ENCODE results near the gene CLASP2. TPM values are rescaled to one million over a fixed set of nuclear protein-coding genes. Genes with fewer than 3 reads are reported as not detected.

Gene CLASP2
- total and polyA plus RNA-seq, 2 of the 4 experiments (the other 2 are of a cell fraction) = 11.9 to 49.1 TPM

DNA sequence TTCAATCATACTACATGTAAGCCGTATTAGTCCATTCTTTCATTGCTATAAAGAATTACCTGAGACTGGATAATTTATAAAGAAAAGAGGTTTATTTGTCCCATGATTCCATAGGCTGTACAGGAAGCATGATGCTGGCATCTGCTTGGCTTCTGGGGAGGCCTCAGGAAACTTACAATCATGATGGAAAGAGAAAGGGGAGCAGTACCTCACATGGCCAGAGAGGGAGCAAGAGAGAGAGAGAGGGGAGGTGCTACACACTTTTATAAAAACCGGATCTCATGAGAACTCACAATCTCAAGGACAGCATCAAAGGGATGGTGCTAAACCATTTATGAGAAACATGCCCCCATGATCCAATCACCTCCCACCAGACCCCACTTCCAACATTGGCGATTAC lies 14.3 kb upstream of the CLASP2 start:
- Histone ChIP-seq H3K4me1 (ENCODE audit: control insufficient read depth, insufficient read depth, low read length) (no peaks in the 10 kb centered on the region), H3K9me1 (ENCODE audit: insufficient read depth, low read length) (no peaks in the 10 kb centered on the region; the same call in 1 of the 2 replicates), H2AK5ac (ENCODE audit: low read depth, low read length) (no peak overlapping the region), H3K4me3 (ENCODE audit: insufficient read depth, low read depth, low read length) (no peak overlapping the region), H2BK5ac (ENCODE audit: low read depth, low read length, poor library complexity, severe bottlenecking) (no peak overlapping the region), H3K14ac (replicated peaks; ENCODE audit: low read depth, low read length) (no peak overlapping the region), H4K91ac (ENCODE audit: insufficient read depth, low read depth, low read length) (no peak overlapping the region), H4K8ac (ENCODE audit: low read depth in 2 of 2, low read length in 2 of 2) (no peak overlapping the region), H3K4ac (ENCODE audit: low read depth, low read length) (no peak overlapping the region), H3K27ac (ENCODE audit: insufficient read depth, low read length) (no peak overlapping the region), H2AFZ (replicated peaks; ENCODE audit: low read length, poor library complexity) (no peak overlapping the region), H2BK20ac (ENCODE audit: low read depth, low read length) (no peak overlapping the region), H4K5ac (ENCODE audit: low read depth, low read length) (no peak overlapping the region), H4K20me1 (ENCODE audit: insufficient read depth, low read length) (no peaks in the 10 kb centered on the region), H3K18ac (ENCODE audit: low read depth, low read length) (no peak overlapping the region), H3K9ac (ENCODE audit: low read depth, low read length) (no peak overlapping the region), H3K23ac (ENCODE audit: low read depth, low read length) (no peak overlapping the region), H3K9me3 (ENCODE audit: control insufficient read depth, insufficient read depth, low read length) (peaks cover 2% of the 10 kb centered on the region; the same call in 1 of the 2 replicates), H2BK15ac (ENCODE audit: low read depth, low read length) (no peak overlapping the region), H3K27me3 (ENCODE audit: control insufficient read depth, insufficient read depth, low read length) (peaks cover 6% of the 10 kb centered on the region), H3K79me1 (ENCODE audit: low read depth in 1 of 2, low read length in 2 of 2) (no peaks in the 10 kb centered on the region), H2BK120ac (ENCODE audit: low read depth, low read length) (no peak overlapping the region), H2AK9ac (replicated peaks; ENCODE audit: low read depth, low read length, poor library complexity) (no peak overlapping the region), H3K56ac (ENCODE audit: extremely low read depth, insufficient read depth, low read length) (no peak overlapping the region), H3K4me2 (ENCODE audit: low read depth, low read length) (no peak overlapping the region), H3K36me3 (ENCODE audit: control insufficient read depth, insufficient read depth, low read length) (no peaks in the 10 kb centered on the region)
- ChIA-PET POLR2A (ENCODE audit: unreplicated experiment) (no interaction called here), CTCF (no interaction called here)
- DNase-seq (no peak), ATAC-seq (ENCODE audit: low read depth) (no peak)
- BruUV-seq (replicated peaks) = no TSS peak
- in situ Hi-C loops (cut with MboI; ENCODE audit: low sequenced_read_pairs) (no loop called here), intact Hi-C loops (cut with micrococcal nuclease) (no loop called here), dilution Hi-C loops (cut with HindIII; ENCODE audit: low sequenced_read_pairs, unreplicated experiment) (no loop called here)
- TF ChIP-seq FOS (IDR thresholded peaks at IDR 0.05; ENCODE audit: low read depth, low read length) = no peak
- TF ChIP-seq NFE2L2 (IDR thresholded peaks at IDR 0.05; ENCODE audit: low read depth, low read length) = no peak
- no peak for TF ChIP-seq POLR2A (IDR thresholded peaks at IDR 0.05; ENCODE audit: low read depth, low read length)
- TF ChIP-seq CEBPB (IDR thresholded peaks at IDR 0.05; ENCODE audit: low read depth, low read length) = no peak
- TF ChIP-seq RCOR1 (IDR thresholded peaks at IDR 0.05; ENCODE audit: insufficient replicate concordance, low read length) = no peak
- TF ChIP-seq, protein P1, sequence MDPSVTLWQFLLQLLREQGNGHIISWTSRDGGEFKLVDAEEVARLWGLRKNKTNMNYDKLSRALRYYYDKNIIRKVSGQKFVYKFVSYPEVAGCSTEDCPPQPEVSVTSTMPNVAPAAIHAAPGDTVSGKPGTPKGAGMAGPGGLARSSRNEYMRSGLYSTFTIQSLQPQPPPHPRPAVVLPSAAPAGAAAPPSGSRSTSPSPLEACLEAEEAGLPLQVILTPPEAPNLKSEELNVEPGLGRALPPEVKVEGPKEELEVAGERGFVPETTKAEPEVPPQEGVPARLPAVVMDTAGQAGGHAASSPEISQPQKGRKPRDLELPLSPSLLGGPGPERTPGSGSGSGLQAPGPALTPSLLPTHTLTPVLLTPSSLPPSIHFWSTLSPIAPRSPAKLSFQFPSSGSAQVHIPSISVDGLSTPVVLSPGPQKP (IDR thresholded peaks at IDR 0.05; ENCODE audit: borderline replicate concordance, low read depth, low read length) = no peak
- TF ChIP-seq, protein P2, sequence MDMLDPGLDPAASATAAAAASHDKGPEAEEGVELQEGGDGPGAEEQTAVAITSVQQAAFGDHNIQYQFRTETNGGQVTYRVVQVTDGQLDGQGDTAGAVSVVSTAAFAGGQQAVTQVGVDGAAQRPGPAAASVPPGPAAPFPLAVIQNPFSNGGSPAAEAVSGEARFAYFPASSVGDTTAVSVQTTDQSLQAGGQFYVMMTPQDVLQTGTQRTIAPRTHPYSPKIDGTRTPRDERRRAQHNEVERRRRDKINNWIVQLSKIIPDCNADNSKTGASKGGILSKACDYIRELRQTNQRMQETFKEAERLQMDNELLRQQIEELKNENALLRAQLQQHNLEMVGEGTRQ (IDR thresholded peaks at IDR 0.05; ENCODE audit: low read depth, low read length) = no peak
- TF ChIP-seq MAZ (IDR thresholded peaks at IDR 0.05; ENCODE audit: borderline replicate concordance, low read depth, low read length) = no peak
- no peak for TF ChIP-seq MXI1 (IDR thresholded peaks at IDR 0.05; ENCODE audit: borderline replicate concordance, low read depth, low read length)
- TF ChIP-seq, protein P3, sequence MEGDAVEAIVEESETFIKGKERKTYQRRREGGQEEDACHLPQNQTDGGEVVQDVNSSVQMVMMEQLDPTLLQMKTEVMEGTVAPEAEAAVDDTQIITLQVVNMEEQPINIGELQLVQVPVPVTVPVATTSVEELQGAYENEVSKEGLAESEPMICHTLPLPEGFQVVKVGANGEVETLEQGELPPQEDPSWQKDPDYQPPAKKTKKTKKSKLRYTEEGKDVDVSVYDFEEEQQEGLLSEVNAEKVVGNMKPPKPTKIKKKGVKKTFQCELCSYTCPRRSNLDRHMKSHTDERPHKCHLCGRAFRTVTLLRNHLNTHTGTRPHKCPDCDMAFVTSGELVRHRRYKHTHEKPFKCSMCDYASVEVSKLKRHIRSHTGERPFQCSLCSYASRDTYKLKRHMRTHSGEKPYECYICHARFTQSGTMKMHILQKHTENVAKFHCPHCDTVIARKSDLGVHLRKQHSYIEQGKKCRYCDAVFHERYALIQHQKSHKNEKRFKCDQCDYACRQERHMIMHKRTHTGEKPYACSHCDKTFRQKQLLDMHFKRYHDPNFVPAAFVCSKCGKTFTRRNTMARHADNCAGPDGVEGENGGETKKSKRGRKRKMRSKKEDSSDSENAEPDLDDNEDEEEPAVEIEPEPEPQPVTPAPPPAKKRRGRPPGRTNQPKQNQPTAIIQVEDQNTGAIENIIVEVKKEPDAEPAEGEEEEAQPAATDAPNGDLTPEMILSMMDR (conservative IDR thresholded peaks at IDR 0.05; ENCODE audit: low read depth, low read length) = no peak; the same call in 1 of the 2 replicates
- no peak for TF ChIP-seq SMC3 (IDR thresholded peaks at IDR 0.05; ENCODE audit: low read depth, low read length)
- TF ChIP-seq RFX5 (IDR thresholded peaks at IDR 0.05; ENCODE audit: low read depth, low read length) = no peak
- no peak for TF ChIP-seq BHLHE40 (IDR thresholded peaks at IDR 0.05; ENCODE audit: low read depth, low read length)
- no peak for TF ChIP-seq MAFK (IDR thresholded peaks at IDR 0.05; ENCODE audit: low read depth, low read length)
- no peak for TF ChIP-seq CHD1 (IDR thresholded peaks at IDR 0.05; ENCODE audit: low read depth, low read length)
- no CpG with 5 or more reads among the region's 3 CpGs for WGBS, 2 experiments (ENCODE audit: extremely low coverage in 2 of 2, insufficient read length in 1 of 2)

All from IMR-90 (cell line).